COR-L47 (cell line): ENCODE measurements around the gene ECSIT.

Source experiments
- DNase-seq: peaks from one replicate; lab custom pipeline; 2025; lab: John Stamatoyannopoulos, UW

ECSIT gene

DNA sequence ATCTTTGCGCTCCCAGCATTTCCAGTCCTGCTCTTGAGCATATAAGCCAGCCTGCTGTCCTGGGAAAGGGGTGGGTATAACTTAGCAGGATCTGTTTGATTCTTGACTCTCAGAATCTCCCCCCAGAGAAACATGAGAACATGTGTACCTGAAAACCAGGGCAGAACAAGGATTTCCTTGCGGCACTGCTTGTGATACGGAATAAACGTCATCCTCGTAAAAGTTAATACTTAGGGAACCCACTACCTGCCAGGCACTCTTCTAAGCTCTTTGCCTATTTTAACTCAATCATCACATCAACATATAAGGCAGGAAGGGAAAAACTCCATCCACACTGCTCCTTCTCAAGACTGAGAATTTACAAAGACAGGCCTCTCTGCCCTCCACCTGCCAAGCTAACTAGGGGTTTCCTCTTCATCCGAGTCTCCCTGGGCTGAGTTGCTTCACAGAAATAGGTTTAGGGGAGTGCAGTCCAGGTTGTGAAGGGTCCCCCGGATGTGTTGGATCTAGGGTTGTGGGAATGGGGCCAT lies 24.4 kb downstream of the ECSIT start:
- no peak for DNase-seq

DNA sequence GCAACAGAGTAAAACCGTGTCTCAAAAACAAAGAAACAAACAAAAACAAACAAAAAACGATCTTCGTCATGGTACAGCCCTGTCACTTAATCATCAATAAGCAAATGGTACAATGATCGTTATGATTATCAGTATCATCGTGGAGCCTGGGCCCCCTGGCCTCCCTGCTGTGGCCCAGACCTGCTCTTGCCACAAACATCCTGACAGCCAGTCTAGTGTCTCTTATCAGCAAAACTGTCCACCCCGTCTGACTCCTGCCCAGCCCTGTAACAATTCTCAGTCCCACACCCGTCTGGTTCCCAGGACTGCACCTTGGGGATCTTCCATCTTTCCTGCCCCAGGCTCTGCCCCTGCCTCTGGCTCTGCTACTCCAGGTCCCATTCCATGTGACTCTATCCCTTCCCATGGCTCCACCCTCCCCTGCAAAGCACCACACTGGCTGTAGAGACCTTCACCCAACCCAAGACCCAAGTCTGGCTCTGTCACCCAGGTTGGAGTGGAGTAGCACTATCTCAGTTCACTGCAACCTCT lies 29.0 kb downstream of the ECSIT start:
- no peak for DNase-seq

DNA sequence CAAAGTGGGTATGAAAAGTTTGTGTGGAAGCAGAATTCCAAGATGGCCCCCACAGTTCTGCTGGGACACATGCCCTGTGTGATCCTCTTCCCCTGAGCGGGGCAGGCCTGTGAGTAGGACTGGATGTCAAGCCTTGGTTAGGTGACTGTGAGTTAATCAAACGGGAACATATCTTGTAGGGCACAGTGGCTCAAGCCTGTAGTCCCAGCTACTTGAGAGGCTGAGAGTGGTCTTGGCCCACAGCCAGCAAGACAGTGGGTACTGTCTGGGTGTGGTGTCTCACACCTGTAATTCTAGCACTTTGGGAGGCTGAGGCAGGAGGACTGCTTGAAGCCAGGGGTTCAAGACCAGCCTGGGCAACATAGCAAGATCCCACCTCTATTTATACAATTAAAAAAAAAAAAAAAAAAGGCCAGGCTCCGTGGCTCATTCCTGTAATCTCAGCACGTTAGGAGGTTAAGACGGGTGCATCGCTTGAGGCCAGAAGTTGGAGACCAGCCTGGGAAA lies 29.7 kb downstream of the ECSIT start:
- DNase-seq: no peak

DNA sequence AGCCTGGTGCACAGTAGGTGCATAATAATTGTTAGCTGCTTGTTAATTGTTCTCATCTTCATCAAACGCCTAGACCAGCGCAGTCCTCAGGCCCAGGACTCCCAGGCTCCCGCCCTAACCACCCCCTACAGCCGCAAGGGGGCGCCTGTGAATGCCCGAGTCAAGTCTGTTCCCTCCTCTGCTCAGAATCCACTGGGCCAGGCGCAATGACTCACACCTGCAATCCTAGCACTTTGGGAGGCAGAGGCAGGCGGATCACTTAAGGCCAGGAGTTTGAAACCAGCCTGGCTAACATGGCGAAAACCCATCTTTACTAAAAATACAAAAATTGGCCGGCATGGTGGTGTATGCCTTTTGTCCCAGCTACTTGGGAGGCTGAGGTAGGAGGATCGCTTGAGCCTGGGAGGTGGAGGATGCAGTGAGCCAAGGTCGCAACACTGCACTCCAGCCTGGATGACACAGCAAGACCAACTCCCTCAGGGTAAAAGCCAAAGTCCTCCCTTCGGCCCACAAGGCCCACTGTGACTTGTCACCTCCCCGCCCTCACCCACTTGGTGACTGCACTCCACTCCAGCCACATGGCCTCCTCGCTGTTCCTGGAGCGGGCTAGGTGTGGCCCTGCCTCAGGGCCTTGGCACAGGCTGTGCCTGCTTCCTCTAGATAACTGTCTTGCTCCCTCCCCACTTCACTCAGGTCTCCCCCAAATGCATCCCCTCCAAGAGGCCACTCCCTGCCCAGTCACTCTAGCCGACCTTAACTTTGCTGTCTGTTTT lies 32.4 kb downstream of the ECSIT start:
- peak; percentile 33 for DNase-seq

DNA sequence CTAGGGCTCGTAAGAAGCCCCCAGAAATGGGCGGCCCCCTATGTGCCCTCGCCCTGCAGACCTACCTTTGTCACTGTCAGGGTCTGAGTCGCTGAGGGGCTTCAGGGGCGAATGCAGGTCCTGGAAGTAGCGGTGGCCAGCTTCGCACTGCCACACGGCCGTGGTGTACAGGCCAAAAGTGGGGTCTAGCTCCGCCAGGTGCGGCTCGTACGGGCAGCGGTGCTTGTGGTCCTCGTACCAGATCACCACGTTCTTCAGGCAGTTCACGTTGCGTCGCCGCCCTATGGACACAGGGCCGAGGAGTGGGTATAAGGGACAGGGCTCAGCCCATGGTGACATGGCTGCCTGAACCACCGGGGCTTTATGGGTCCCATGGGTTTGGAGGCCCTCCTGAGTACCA lies 33.0 kb downstream of the ECSIT start:
- no peak for DNase-seq

DNA sequence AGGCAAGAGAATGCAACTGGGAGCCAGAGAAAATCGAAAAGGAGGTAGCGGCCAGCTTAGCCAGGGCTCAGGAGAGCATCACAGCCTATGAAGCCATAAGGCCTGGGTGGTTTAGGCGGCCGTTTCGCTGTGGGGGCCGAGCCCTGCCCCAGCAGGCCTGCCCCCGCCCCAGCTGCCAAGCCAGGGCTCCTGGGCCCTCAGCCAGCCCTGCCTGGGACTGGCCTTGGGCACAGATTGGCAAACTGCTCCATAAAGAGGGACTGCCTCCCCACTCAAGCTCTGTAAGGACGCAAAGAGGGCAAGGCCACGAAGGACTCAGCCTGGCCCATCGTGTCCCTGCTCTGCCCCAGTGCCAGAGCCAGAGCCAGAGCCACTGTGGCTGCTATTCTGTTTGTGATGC lies 33.5 kb downstream of the ECSIT start:
- DNase-seq: no peak

DNA sequence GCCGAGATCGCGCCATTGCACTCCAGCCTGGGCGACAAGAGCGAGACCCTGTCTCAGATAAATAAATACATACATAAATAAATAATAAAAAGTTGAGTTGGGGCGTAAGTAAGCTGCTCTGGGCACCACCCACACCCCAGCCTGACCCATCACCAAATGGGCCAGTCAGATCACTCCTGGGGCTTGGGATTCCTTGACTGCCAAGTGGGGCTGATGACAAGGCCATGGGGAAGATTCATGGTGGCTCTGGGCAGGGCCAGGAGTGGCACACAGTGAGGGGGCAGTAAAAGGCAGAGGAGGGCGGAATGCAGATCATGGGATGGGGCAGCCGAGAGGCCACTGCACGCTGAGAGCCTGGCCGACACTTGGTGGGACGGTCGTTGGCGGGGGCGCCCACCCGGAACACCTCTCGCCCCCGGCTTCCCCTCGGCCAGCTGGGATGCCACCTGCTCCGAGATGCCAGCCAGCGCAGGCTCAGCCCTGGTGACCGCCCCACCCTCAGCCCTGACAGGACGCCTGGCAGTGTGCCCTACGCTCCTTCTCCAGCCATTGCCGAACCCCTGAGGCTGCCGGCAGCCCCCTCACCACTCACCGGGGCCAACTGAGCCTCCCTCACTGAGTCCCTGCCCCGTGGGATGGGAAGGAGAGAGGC lies 34.2 kb downstream of the ECSIT start:
- DNase-seq: no peak

DNA sequence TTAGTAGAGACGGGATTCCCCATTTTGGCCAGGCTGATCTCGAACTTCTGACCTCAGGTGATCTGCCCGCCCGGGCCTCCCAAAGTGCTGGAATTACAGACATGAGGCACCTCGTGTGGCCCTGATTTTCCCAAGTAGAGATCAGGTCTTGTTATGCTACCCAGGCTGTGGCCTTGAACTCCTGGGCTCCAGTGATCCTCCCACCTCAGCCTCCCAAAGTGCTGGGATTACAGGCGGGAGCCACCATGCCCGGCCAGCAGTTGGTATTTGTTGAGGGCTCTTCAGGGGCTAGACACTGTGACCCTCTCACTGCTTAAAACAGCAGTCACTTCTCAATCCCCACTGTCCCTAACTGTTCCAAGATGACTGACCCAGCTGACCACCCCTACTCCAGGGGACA lies 39.6 kb downstream of the ECSIT start:
- DNase-seq: no peak

DNA sequence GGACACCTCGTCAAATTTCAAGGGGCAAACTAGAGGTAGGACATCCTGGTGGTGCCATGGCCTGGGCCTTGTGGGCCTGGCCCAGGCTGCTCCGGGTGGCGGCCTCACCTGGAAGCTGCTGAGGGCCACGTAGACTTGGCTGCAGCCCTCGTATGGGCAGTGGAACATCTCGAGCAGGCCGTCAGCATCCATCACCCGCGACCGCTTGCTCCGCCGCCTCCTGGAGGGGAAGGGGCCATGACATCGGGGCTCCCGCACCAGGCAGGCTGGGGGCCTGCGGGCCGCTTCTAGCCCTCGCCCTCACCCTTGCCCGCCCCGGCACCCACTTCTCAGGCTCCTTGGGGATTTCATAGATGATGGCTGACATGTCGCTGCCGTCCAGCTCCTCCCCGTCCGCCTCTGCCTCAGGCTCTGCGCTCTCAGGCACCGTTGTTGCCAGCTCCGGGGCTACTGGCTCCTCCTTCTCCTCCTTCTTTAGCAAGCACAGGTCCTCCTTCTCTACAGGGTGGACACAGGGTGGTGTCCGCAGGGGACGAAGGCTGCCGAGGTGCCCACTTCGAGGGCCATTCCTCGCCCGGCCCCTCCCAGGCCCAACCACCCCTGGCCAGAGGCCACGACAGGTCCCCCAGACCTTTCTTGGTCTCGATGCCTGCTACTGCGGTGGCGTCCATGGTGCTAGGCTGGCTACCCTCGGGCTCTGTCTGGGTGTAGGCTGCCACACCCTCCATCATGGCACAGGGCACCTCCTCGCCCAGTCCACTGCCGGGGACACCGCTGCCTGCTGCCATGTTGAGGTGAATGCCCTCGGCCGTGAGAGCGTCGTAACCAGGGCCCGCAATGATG lies 42.1 kb downstream of the ECSIT start:
- no peak for DNase-seq

DNA sequence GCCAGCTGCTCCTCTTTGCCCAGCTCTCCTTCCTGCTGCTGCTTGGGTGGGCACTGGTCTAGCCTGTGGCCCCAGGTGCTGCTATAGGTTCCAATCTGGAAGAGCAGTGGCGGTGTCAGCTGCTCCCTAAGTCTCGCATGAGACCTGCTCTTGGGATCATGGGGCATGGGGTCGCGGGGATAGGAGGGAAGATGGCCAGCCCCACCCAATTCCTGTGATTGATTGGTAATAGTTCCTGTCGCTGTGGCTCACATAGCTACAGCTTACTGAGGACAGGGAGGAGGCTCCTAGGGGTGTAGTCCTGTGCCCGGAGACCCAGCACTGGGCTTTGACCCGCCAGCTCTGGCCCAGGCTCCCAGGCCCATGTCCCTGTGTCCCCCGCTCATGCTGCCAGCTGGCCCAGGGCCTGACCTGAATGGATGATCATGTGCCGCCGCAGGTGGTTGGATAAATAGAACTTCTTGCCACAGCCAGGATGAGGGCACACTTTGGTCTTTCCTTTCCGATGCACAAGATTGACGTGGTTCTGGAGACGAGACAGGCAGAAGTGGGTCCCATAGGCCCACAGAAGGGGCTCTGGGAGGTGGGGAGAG lies 43.6 kb downstream of the ECSIT start:
- DNase-seq: no peak

DNA sequence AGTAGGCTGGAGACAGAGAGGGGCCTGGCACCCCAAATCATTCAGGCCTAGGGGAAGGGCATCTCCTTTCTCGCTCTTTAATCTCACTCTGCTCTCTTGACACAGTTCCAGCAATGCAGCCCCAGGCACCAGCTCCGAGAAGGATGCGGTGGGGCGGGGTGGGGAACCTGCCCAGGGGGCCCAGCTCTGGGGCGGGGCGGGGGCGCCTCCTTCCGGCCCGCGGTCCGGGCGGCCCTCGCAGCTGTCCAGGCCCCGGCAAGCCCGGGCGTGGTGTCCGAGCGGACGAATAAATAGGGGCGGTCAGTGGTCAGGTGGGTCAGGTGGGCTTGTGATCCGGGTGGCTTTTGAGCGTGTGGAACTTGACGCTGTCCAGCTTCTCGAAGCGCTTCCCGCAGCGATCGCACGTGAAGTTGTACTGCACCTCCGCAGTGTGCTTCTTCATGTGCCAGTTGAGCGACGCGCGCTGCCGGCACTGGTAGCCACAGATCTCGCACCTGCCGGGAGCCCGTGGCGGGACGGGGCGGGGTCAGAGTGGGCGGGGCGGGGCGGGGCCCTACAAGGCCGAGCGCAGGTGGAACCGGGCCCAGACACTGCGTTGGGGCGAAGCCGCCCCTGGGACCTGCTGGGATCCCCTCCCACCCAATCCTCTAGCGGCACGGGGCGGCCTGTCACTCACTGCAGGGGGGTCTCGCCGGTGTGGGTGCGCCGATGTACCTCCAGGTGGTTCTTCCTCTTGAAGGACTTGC lies 45.4 kb downstream of the ECSIT start:
- DNase-seq: no peak

DNA sequence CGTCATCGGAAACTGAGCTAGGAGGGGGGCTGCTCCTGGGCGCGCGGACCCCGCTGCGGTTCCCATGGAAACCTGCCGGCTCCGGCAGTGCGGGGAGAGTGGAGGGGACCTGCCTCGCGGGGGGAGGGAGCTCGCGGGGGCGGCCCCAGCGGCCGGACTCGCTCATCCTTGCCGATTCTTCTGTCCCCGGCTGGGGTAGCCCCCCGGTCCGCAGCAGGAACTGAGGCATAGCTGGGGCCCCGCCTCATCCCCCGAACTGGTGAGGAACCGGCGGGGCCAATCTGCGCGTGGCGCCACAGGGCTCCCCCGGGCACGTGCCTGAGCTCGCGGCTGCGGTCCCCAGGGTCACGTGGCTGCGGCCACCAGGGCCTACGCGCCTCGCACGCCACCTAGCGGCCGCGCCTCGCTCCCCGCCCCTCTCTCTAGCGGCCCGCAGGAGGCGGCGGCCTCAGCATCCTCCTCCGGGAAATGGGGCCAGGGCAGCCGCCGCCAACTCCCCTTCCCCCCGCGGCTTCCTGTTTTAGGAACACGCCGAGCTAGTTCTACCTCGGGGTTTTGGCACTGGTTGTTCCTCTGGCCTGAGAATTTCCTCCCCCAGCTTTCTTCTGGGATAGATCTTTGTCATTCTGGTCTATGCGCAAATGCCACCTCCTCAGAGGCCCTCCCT lies 46.4 kb downstream of the ECSIT start:
- peak; percentile 85 for DNase-seq

DNA sequence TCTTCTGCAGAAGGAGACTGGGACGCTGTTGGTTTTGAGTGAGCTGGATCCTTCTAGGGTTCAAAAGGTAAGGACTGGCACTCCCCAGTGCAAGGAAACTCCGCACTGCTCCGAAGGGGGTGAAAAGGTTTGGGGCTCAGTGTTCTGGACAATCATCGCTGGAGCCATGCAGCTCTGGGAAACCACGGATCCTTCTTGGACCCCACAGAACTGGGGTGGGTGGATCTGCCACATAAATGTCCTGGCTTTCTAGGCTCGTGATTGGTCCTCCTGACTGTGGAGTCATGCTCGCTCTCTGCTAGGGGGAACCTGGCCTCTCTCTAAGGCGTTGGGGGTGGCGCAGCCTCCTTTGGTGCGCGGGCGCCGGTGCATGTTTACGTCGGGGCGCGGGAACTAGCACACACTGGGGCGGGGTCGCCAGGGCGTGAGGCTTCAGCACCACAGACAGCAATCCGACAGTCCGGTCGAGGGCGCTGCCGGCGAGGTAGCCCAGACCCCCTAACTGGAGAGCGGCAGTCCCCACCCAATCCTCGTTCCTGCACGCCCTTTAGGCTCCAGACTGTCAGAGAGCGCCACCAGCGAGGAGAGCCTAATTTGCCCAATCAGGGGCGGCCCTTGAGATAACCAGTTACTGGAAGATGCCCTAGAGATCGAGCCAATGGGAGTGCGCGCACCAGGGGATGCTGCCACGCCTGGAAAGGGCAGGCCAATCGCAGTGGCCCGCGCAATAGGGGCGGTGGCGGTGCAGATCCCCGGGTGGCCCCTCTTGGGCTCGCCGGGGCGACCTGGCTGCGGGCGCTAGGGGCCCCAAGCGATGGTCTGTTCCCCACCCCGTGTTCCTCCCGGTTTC lies 47.2 kb downstream of the ECSIT start:
- peak; percentile 97 for DNase-seq

DNA sequence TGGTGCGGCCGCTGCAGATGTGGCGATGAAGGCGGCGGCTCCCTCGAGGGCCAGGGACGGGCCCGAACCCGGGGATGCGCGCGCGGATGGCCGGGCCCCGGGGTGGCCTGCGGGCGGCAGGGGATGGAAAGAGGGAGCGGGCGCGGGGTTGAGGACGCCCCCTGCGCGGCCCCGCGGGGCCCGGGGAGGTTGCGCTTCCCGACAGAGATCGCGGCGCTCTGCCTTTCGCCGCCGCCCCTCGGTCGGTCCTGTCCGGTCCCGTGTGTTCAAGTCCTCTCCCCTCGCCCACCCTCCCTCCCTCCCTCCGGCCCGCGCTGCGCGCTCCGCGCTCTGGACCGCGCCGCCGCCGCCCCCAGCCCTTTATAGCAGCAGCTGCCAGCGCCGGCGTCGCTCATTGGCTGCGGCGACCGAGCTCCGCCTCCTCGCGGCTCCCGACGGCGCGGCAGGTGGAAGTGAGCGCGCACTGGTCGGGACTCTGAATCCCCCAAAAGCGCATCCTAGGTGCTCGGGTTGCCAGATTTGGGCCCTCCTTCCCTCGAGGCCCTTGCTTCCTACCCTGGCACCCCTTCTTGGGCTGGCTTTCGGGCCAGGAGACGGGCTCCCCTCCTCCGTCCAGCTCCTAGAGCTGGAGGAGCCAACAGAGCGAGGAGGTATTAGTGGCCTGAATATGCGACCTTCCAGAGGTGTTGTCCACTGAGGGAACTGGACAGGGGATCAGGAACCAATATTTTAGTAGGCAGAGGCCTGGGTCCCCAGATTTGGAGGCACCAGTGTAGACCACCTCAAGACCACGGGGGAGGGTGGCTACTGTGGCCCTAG lies 48.0 kb downstream of the ECSIT start, which contains the start of gene ELAVL3:
Gene ELAVL3 (minus strand): TSS at position 332 of the 819 bp plus-strand sequence. CDS start 438 bp downstream, outside the sequence.
- peak; percentile 79 for DNase-seq

DNA sequence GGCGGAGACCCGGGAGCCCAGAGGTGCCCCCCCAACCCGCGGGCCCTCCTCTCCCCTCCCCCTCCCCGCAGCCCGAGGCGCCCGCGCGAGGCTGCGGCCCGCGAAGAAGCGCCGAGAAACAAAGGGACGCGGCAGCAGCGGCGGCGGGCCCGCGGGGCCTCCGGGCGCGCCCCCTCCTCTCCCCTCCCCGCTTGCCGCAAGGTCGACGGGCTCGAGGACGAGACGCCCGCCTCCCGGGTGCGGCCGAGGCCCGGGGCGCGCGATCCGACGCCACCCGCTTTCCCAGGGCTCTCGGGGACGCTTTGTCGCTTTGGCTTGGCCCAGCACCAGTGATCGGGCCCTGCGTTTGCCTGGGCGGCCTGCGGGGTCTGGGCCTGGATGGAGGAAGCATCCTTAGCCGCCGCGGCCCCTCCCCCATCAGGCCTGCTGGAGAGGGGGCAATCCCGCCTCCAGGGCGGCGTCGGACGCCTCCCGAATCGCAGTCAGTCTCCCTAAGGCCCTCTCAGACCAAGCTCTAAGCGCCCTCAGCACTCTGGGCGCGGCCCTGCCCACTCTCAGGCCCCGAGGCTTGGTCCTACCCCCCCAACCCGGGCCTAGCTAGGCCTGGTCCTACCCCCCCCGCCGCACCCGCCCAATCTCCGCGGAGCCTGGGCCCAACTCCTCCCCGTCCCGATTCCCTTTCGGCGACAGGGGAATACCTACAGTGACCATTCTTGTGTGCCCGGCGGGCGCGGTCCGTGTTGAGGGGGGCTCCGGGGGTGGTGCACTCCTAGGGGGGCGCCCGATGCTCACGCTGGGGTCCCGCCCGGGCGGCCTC lies 48.8 kb downstream of the ECSIT start:
- DNase-seq: peak; percentile 41

DNA sequence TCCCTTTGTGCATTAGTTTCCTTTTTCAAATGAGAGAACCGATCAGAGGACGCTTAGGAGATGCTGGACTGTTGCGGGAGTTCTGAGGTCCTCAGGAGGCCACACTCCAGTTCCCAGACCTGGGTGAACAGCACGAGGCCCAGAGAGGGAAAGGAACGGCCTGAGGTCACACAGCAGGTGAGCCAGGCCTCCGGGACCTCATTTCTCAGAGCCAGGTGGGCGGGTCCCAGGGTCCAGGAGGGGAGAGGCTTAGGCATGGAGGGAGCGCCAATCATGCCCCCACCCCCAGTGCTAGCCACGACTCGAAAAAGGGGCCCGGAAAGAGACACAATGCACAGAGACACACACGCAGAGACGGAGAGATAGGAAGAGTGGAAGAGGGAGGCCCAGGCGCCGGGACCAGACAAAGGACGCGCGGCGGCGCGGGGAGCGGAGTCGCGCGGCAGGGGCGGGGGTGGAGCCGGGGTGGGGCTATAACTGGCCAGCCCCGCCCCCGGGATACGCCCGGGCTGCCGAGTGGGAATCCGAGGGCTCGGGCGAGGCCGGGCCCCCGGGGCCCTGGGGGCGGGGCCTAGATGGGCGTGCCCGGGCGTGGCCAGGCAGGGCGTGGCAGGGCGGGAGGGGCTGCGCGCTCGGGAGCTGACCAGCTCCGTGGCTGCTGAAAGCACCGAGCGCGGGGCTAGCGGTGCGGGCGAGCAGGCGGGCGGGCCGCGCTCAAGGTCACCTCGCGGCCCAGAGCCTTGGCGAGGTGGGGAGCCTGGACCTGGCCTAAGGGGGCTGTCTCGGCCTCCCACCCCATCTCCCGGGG lies 49.6 kb downstream of the ECSIT start:
- DNase-seq: peak; percentile 85
